Midbrain (tissue), 1 donor: ENCODE measurements around the gene LMOD1.
"Not testable (repeated sequence)": the region's sequence is repeated elsewhere in the genome, so short reads cannot be mapped to it uniquely, and the experiment has no call there.

Experiments used
- DNase-seq: peaks from one replicate; lab custom pipeline; 2025; lab: John Stamatoyannopoulos, UW

LMOD1 gene

GRCh38 chr1:201946224-201946908 lies at the start of gene LMOD1:
TSS of gene LMOD1 (minus strand) at chr1:201946548. CDS start at chr1:201946340, 208 bp downstream.
- peak; percentile 36 for DNase-seq

- no peak for DNase-seq
Measured at GRCh38 chr1:201990427-201990826, 44.1 kb upstream of the LMOD1 start.

- DNase-seq = no peak
Measured at GRCh38 chr1:201989354-201990128, 43.2 kb upstream of the LMOD1 start.

- DNase-seq = no peak
Measured at GRCh38 chr1:201988601-201989000, 42.3 kb upstream of the LMOD1 start.

- no peak for DNase-seq
Measured at GRCh38 chr1:201985355-201985754, 39.0 kb upstream of the LMOD1 start.

- no peak for DNase-seq
Measured at GRCh38 chr1:201984446-201984845, 38.1 kb upstream of the LMOD1 start.

GRCh38 chr1:201983380-201983805 lies 37.0 kb upstream of the LMOD1 start:
- DNase-seq = no peak

GRCh38 chr1:201982623-201983379 lies 36.5 kb upstream of the LMOD1 start, which contains the start of gene RNPEP:
TSS of gene RNPEP (plus strand) at chr1:201982648. CDS start at chr1:201982667, 19 bp downstream.
- DNase-seq = peak; percentile 67

GRCh38 chr1:201982082-201982622 lies 35.8 kb upstream of the LMOD1 start:
- DNase-seq = no peak

GRCh38 chr1:201970334-201971159 lies 24.2 kb upstream of the LMOD1 start:
- no peak for DNase-seq

- no peak for DNase-seq
Measured at GRCh38 chr1:201968202-201968925, 22.0 kb upstream of the LMOD1 start.

GRCh38 chr1:201966171-201966570 lies 19.8 kb upstream of the LMOD1 start:
- no peak for DNase-seq

- no peak for DNase-seq
Measured at GRCh38 chr1:201964261-201964660, 17.9 kb upstream of the LMOD1 start.

GRCh38 chr1:201962382-201962781 lies 16.0 kb upstream of the LMOD1 start:
- DNase-seq = not testable (repeated sequence)

GRCh38 chr1:201958348-201958747 lies 12.0 kb upstream of the LMOD1 start:
- no peak for DNase-seq

GRCh38 chr1:201955729-201956143 lies 9.4 kb upstream of the LMOD1 start:
- DNase-seq = no peak

GRCh38 chr1:201955009-201955728 lies 8.8 kb upstream of the LMOD1 start, which contains the start of gene TIMM17A:
TSS of gene TIMM17A (plus strand) at chr1:201955503. CDS start at chr1:201955527, 24 bp downstream.
- DNase-seq = peak; percentile 98

- no peak for DNase-seq
Measured at GRCh38 chr1:201954263-201955008, 8.1 kb upstream of the LMOD1 start.

- no peak for DNase-seq
Measured at GRCh38 chr1:201949491-201949890, 3.1 kb upstream of the LMOD1 start.
